Measurements from ENCODE around the gene KNSTRN. TPM values are rescaled to one million over a fixed set of nuclear protein-coding genes. Genes with fewer than 3 reads are reported as not detected.

Gene KNSTRN
- polyA plus RNA-seq, 1 donor, result 46.4 TPM

DNA sequence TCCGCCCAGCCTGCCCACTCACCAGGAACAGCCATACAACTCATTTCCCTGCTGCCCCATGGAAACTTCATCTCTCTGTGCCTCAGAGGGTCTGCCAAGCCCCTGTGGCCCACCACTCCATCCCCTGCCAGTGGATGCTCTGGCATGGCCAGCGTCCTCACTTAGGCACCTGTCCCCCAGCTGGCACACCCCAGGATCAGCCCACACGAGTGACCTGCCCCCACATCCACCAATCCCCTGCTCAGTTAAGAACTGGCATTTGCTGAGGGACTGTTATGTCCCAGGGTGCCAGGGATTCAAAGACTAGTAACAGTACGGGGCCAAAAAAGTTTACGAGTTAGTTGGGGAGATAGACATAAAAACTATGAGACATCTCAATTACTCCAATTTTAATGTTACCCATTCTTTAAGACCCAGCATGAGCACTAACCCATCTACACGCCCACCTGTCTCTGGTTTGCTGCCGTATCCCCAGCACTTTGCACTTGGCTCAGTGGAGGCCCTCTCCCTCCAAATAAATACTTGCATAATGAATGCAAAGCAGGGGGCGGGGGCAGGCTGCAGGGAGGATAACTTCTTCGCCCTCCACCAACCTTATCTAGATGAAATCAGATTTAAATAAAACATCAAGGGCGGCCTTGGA is 46.7 kb downstream of the KNSTRN start:
- no peak for DNase-seq

DNA sequence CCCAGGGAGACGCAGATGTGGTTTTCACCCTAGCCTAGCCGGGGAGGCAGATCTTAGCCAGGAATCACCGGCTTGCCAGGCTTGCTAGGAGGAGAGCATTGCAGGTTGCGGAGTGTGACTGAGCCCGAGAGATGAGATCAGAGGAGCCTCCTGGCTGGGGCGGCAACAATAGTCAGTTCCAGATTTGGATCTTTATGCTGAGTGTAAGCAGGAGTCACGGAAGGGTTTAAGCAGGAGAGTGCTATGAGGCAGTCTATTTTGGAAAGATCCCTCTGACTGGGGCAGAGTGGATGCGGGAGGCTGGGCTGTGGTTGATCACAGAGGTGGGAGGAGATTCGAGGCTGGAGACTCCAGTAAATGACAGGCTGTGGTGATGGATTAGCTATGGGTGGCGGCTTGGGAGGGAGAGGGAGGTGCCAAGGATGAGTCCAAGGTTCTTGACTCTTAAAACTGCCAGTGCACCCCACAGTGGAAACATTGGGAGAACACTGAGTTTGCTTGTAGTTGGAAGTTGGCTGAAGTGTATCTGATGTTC is 47.8 kb downstream of the KNSTRN start:
- no peak for DNase-seq

DNA sequence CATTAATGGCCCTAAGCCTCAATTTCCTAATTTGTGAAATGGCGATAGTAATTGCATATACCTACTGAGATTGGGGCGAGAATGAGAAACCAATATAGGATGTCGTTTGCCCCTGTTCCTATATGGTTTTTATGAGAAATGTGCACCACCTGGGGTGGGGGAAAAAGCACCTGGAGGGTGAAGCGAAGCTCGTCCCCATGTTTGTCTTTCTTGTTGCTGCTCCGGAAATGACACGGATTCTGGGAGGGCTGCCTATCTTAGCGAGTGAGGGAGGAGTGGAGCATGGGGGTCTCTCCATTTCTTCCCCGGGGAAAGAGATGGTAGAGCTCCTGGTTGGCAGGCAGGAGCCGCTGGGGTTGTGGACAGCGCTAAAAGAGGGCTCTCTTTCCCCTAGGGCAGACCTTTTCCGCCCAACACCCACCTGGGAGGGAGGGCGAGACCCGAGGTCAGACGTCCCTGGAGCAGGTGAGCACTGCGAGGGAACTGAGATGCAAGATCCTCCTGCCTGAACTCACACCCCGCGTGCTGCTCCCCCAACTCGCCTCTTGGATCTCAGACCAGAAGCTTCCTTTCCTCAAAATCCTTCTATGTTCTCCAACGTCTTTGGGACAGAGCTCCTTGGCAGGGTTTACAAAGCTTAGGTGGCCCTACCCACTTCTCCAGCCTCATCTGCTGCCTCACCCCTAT is 52.6 kb downstream of the KNSTRN start:
- no peak for DNase-seq

DNA sequence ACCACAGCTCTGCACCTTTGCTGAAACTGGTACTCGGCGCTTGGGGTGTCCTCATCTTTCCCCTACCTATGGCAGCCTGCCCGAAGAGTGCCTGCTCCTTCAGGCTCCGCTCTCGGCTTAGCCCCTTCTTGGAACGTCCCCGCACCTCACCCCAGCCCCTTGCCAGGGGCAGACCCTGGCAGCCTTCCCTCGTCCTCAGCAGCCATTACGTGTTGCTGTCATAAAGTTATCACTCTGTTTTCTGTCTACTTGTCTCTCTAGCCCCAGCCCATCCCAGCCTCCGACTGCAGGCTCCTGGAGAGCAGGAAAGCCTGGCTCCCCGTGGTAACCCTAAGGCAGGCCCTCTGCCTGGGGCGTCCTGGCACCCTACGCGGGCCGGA is 53.2 kb downstream of the KNSTRN start:
- no peak for DNase-seq

DNA sequence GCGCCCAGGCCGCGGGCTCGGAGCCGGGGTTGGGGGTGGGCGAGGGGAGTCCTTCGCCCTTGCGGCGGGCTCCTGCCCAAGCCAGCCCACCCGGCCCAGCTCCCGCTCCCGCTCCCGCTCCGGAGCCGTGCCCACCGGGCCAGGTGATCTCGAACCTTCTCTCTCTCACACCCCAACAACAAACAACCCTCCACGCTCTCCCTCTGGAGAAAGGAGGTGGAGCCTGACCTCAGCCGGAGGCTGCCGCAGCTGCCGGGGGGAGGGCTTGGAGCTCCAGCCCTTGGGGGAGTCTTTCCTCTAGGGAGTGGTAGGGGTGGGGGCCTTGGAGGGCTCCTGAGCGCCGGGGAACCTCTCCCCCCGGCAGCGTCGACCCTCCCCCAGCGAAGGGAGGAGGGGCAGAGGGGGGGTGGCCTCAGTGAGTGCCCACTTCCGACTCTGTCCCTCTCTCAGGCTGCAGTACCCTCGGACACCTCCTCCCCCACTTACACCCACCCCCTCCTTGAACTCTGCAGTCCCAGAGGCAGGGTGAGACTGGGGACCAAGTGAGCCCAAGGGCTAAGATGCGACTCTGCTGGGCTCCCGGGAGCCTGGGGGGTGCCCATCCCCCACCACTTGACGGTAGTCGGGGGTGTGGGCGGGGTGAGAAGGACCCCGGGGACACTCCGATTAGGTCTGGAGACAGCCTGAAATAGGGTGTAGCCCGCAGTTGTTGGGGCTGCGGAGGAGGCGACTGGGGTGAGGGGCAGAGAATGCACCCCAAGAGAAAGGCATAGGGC is 53.8 kb downstream of the KNSTRN start:
- DNase-seq, result no peak

DNA sequence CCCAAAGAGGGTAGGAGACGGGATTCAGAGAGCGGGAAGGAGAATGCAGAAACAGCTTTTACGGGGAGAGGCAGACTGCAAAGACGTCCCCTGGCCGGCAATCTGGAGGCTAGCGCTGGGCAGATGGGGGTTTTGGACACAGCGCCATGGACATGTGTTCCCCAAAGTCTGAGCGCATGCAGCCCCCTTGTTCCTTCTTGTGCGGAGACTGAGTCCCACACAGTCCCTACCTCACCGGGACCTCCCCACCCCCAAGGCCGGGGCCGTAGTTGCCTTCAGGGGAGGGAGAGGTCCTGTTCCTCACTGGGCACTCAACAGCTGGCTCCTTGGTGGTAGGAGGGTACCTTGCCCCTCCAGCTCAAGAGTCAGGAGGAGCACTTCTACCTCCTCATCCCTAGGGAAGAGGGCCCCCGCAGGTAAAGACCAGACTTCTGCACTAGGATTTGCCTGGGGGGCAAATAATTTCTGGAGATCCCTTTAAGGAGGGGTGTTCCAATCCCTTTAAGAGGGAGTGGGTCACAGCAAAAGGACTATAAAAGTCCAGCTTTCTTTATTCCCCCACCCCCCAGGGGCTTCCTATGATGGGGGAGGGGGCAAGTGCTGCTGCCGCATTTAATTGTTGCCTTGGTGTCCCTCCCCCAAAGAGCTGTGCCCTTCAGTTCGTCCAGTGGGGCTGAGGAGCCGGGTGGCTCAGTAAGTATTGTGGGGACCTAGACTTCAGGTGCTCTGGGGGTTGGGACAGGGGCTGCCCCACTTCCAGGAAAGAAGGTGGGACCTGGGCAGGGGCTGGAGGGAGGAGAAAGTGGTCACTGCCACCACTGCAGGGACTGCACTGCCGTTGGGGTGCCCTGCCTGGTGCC is 54.6 kb downstream of the KNSTRN start:
- DNase-seq, result no peak

DNA sequence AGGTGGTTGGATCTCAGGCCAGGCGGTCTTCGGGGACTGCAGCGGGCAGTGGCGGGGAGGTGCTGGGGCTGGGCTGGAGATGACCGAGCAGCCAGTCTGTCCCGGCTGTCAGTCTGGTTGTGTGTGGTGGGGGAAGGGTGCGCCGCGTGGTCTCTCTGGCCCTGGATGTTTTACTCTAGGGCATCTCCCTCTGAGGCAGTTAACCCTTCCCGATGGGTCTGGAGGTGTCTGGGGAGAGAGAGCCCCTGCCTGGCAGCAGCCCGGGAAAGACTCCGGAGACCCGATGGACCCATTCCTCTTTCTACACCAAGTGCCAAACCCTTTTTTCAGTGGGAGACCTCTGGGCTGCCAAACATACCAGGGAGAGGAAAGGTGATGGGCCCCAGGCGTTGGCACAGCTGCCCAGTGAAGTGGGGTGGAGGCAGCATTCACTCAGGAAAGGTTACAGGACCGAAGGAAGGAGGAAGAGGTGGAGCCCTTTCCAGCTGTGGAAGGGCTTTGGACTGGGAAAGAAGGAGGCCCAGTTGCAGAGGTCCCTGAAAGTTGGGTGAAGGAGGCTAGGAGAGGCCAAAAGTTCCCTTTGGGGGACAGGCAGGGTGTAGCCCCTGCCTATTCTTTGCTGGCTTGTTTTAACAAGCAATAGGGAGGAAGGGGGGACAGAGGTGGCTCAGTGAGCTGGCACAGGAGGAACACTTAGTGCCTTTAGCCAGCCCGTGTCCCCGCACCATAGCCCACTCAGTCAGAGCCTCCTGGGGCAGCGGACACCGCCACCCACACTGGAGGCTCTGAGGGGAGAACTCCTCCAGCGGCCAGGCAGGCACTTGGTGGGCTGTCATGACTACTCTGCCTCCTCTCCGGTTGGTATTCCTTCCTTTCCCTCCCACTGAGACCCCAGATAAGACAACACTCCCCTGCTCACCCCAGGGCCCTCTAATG is 55.5 kb downstream of the KNSTRN start:
- no peak for DNase-seq

DNA sequence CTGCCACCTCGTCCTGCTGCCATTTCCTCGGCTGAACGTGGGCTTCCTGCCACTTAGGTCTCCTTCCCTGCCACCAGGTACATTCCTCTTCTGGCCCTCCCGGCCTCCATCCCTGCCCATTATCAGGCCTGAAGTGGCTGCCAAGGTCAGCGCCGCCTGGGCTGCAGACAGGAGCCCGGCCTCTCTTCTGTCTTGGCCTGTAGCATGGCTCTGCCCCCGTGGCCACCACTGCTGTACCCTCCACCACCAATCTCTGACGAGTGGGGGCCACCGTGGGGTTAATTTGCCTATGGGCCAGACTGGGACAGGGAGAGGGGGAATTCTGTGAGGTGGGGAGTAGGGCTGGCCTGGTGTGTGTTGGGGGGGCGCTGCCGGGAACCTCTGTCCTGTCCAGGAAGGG is 56.2 kb downstream of the KNSTRN start:
- no peak for DNase-seq

DNA sequence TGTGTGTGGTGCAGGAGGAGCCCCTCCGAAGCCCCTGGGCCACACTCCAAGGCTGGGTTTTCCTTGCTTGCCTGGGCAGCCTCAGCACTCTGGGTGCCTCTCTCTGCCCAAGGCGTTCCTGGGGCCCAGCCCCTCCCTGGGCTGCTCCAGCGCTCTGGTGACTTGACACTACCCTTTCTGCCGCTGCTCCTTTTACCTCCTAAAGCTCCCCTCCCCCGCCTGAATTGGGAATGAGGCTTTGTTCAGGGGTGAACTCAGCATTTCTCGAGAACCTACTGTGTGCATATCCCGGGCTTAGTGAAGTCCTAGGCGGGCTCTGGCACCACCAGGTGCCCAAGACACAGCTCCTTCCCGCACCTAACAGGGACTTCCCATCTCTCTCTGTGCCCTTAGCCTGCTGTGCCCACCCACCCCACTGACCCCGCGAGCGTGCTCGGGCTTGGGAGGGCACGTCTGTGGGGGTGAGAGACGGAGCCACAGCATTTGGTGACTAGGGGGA is 57.0 kb downstream of the KNSTRN start:
- no peak for DNase-seq

DNA sequence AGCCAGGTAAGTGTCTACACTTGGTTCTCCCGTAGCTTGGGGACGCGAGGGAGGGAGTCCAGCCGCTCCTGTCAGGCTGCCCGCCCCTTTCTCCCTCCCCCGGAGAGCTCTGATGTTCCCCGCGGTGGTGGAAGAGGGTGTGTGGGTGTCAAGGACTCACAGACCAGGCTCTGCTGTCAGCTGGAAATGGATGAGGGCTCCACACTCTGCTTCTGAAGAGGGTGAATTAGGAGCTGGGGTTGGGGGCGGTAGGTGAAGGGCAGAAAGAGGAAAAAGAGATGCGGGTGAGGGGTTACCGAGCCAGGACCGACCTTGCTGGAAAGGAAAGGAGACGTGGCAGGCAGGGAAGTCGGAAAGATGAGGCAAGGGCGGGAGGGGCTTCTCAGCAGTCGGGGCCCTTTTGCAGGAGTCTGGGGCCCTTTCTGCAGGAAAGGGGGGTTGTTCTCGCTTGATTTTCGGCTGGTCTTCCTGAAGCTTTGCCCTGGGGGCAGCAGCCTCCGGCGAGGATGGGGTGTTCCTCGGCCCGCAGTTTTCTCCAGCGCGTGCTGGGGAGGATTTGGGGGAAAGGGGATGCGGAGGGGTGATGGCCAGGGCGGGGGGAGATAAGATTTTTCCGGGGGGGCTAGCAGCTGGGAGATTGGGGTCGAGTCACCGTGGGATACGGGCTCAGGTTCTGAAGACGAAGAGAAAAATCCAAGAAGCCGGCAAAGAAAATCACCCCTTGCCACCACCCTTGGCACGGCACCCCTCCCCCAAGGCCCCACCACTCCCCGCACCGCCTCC is 57.6 kb downstream of the KNSTRN start:
- no peak for DNase-seq

DNA sequence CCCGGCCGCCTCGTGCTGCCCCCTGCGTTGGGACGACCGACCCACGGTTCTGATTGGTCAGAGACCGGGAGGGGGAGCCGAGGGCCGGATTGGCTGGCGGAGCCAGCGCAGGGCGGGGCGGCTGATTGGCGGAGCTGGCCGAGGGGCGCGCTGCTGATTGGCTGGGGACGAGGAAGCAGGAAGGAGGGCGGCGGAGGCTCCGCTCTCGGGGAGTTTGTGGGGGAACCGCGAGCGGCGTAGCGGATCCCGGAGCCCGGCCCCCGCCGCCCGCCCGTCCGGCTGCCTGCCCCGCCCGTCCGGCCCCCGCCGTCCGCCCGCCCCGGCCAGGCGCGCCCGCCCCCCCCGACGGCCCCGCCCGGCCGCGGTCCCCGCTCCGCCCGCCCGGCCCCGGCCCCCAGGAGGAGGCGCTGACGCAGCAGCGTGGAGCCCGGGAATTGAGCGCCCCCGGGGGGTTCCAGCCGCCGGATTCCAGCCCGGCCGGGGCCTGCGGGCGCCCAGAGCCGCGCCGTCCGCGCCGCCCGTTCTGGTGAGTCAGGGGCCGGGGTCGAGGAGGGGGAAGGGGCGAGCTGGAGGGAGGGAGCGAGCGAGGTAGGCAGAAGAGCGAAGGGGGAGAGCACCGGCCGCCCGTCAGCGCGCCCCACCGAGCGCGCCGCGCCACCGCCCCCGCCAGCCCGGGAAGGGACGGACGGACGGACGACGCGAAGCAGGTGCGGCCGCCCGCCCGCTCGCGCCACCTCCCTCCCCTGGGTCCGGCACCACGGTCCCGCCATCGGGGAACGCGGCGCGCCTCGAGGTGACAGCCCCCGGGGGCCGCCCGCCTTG is 58.4 kb downstream of the KNSTRN start, which contains the start of gene BAHD1:
TSS of gene BAHD1 (plus strand) at position 211 of the 822 bp plus-strand sequence. CDS start 17,512 bp downstream, outside the sequence.
- DNase-seq, result peak; percentile 93

DNA sequence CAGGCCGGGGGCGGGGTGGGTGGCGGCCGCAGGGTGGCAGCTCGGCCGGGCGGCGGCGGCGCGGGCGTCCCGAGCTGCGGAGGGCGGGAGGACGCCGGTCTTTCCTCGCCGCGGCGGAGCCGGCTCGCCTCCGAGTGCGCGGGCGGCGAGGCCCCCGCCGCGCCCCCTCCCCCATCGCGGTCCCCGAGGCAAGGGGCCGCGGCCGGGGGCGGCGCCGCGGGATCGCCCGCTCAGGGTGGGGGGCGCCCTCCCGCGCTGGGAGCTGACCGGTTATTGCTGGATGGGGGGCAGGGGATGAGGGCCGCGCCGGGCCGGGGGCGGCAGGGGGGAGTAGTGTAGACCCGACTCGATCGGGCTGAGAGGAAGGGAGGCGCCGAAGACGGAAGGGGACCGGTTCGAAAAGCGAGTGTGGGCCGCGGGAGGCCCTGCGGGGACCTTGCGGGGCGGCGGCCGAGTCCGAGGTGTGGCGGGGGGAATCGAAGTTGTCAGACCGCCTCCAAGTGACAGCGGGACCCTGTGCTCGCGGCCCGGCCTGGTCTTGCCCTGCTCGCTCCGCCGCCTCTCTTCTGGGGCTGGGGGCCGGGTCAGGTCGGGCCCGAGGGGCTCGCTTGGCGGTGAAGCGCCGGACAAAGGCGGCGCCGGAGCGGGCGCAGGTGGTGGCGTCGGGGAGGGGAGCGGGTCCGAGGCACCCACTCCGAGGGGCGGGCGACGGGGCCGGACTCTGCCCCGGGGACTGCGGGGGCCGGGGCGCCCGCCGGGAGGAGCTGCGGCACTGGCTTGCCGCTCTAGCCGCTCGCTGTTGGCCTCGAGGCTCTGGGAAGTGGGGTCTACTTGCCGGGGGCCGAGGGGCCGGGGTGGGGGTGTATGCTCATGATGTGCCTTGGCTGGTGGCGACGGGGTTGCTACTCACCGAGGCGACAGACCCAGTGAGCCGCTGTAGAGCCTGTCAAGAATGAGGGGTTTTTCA is 59.3 kb downstream of the KNSTRN start:
- DNase-seq, result no peak

DNA sequence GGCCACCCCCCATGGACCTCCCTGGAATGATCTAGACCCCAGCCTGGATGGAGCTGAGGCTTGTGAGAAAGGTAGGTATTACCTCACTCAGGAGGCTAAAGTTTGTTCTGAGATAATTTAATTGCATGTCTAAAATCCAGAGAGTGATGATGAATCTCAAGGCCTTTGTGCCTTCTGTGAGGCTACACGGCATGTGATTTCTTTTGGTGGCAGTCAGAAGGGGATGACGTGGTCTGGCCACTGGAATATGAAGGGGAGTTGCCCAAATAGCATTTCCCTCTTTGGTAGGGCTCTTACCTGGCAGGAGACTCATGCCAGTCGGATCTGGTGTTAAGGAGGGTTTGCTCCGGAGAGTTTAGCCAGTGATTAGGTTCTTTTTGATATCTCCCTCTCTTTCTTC is 60.7 kb downstream of the KNSTRN start:
- DNase-seq, result no peak

DNA sequence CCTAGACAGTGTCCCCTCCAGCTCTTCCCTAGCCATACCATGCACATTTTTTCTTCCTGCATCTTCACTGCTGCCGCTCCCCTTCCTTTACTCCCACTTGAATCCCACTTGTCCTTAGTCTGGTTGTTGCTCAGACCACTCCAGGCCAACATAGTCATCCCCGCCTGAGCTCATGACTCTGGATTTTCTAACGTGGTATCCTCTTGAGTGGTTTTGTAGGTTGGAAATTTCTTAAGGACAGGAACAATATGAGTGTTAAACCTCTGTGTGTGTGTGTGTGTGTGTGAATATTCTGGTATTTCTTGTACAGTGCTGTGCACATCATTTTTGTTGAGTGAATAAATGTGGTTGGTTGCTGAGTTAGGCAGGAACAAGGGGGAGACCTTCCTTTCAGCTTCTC is 61.3 kb downstream of the KNSTRN start:
- no peak for DNase-seq

Measured in left kidney (tissue), 2 donors.